ENCODE measurements around the gene SLC26A2.
A peak's percentile ranks its signal among the peaks of the same experiment; 100 is the strongest.
"Not testable (repeated sequence)": the region's sequence is repeated elsewhere in the genome, so short reads cannot be mapped to it uniquely, and the experiment has no call there.

SLC26A2 gene

DNA sequence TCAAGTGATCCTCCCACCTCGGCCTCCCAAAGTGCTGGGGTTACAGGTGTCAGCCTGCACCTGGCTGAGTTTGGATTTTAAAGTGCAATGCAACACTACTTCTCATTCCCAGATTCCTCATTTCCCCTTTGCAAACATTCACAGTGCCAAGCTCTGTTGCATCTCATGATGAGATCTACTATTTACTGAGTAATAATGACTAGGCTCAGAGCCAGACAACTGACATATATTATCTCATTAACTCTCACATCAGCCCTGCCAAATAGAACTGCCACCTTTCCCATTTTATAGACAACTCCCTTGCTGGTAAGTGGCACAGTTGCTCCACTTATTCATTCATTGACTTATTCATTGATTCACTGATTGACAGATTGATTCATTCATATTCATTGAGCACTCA lies 22.9 kb upstream of the SLC26A2 start:
- DNase-seq = no peak

DNA sequence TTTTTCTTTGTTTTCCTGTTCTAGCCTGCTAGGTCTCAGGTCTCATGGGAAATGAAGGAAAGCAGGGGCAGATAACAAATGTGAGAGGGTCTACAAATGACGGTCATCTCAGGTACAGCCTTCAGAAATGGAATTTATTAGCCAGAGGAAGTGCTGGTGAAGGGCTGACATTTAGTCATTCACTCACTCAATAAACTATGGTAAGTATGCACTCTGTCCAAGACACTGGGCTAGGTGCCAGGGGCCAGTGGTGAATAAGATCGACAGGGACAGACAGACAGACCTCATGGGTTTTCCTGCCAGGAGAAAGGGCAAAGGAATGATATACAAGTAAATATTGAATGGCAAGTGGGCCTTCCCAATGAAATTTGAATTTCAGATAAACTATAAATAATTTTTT lies 22.3 kb upstream of the SLC26A2 start:
- no peak for DNase-seq

DNA sequence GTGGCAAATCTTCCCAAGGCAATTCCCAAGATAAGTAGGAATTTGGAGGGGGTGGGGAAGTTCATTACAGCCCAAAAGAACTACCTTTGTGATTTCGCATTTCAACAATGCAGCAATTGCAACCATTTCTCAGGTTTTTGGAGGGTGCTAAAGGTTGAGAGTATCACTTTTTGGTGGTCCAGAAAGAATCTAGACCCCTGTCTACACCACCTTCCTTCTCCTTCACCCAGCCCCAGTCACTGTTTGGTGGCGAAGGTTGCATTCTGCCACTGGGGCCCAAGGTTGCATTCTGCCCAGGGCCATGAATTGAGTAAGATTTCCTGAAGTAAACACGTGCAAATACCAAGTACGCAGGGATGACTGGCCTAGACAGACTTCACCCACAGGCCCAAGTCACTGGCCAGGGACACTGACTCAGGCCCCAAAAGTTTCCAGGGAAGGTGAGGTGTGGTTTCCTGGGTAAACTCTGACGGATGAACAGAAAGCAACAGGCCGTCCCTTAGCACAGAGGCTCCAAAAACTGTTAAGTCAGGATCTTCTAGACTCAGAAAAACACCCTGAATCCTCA lies 21.7 kb upstream of the SLC26A2 start:
- DNase-seq = no peak

DNA sequence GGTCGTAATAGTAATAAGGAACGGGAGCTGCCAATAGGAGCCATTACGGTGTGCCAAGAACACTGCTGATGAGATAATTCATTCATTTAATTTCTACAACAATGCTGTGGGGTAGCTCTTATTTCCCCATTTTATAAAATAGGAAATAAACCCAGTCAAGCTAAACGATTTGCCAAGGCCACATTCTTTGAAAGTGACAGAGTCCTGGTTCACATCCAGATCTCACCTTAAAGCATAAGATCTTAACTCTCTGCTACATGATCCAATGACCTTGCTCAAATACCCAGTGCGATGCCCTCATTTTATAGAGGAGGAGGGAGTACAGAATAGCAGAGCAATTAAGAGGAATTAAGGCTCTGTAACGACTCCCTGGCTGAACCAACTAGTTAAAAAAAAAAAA lies 21.0 kb upstream of the SLC26A2 start:
- no peak for DNase-seq

DNA sequence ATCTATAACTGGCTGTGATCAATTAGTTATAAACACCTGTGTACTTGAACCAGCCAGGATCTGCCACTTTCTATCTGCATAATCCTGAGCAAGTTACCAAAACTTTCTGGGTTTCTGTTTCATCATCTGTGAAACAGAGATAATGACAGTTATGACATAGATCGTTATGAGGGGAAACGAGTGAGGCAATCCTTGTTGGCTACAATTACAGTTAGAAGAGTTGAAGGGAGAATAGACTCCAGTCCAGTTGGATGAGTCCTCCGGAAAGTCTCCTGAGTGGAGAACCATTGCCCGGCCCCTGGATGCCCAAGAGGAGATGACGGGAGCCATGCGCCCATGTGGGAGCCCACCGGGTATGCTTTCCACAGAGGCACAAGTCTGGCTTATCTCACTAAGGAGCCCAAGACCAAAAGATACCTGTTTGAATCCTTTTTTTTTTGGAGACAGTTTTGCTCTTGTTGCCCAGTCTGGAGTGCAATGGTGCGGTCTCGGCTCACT lies 20.4 kb upstream of the SLC26A2 start:
- no peak for DNase-seq

DNA sequence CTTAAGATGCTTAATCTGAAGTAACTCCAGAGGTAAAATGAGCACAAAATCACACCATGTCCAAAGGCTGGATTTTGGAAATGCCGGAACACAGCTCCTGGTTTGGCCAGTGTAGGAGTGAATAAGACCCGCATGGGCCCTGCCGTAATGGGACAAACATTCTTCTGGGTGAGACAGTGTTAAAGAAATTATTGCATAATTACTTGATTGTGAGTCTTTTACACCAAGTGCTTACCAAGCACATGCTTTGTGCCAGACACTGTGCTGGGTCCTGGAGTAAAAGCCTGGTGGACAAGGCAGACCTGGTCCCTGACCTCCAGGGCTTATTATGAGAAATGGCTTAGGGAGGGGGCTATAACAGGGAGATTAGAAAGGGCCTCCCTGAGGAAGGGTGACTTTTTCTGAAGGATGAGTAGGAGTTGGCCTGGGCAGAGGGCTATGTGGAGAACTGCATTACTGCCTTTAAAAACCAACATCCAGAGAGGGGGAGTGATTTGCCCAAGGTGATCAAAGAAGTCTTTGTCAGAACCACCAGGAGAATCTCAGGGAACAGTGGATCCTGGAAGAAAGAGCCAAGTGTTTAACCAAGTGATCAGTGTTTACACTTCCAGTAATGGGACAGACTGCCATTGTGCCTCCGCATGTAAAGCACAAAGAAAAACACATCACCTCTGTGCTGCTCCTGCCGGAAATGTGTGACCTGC lies 19.5 kb upstream of the SLC26A2 start:
- no peak for DNase-seq

DNA sequence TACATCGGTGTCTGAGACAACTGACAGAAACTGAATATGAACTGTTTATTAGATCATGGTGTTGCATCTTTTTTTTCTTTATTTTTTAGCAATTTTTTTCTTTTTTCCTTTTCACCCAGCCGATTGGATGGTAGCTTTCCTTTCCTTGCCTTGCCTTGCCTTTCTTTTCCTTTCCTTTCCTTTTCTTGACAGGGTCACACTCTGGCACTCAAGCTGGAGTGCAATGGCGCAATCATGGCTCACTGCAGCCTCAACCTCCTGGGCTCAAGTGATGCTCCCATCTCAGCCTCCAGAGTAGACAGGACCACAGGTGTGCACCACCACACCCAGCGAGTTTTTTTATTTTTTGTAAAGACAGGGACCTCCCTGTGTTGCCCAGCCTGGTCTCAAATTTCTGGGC lies 18.8 kb upstream of the SLC26A2 start:
- DNase-seq = no peak

DNA sequence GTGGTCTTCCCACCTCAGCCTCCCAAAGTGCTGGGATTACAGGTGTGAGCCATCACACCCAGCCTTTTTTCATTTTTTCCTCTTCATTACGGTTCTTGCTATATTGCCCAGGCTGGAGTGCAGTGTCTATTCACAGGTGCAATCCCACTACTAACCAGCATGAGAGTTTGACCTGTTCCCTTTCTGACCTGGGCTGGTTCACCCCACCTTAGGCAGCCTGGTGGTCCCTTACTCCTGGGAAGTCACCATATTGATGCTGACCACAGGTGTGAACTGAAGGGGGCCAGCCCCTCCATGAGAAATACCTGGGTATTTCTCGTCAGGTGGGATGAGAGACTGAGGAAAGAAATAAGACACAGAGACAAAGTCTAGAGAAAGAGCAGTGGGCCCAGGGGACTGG lies 18.4 kb upstream of the SLC26A2 start:
- DNase-seq = no peak

DNA sequence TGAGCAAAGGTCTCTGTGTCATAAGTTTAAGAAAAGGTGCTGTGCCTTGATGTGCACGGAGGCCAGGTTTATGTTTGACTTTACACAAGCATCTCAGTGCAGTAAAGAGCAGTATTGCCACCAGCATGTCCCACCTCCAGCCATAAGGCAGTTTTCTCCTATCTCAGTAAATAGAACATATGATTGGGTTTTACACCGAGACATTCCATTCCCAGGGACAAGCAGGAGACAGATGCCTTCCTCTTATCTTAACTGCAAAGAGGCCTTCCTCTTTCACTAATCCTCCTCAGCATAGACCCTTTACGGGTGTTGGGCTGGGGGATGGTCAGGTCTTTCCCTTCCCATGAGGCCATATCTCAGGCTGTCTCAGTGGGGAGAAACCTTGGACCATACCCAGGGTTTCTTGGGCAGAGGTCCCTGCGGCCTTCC lies 17.8 kb upstream of the SLC26A2 start:
- DNase-seq = not testable (repeated sequence)

DNA sequence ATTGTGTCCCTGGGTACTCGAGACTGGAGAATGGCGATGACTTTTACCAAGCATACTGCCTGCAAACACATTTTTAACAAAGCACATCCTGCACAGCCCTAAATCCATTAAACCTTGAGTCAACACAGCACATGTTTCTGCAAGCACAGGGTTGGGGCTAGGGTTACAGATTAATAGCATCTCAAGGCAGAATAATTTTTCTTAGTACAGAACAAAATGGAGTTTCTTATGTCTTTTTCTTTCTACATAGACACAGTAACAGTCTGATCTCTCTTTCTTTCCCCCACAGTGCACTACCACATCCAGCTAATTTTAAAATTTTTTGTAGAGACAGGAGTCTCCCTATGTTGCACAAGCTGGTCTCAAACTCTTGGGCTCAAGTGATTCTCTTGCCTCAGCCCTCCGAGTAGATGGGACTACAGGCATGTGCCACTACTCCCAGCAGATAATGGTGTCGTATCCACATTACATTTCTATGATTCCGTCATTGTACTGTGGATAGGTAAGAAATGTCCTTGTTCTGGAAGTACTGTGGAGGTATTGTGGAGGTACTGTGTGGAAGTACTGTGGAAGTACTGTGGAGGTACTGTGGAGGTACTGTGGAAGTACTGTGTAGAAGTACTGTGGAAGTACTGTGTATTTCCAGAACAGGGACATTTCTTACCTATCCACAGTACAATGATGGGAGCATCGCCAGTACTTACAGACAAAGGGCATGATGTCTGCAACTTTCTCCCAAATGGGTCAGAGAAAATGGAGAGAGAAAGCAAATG lies 17.2 kb upstream of the SLC26A2 start:
- DNase-seq = not testable (repeated sequence)

DNA sequence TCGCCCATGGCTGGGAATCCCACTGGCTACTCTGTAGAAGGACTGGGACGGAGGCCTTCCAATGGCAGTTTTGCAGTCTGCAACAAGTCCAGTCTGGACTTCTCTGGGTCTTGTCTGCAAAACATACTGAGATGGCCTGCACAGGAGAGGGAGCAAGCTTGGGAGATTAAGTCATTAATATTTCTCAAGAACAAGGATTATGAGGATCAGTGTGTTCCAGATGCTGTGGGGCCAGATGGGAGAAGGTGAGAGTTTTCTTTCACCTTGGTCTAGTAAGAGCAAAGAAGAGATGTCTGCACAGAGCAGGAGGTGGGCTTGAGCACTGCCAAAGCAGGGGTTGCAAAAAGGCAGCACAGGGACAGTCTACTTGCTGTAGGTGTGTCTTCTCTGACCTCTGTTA lies 15.9 kb upstream of the SLC26A2 start, which contains the start of gene PDE6A:
Gene PDE6A, minus strand, starts transcription at position 128 of the 400 bp plus-strand sequence. Its CDS starts 120 bp downstream, at position 8.
- no peak for DNase-seq

DNA sequence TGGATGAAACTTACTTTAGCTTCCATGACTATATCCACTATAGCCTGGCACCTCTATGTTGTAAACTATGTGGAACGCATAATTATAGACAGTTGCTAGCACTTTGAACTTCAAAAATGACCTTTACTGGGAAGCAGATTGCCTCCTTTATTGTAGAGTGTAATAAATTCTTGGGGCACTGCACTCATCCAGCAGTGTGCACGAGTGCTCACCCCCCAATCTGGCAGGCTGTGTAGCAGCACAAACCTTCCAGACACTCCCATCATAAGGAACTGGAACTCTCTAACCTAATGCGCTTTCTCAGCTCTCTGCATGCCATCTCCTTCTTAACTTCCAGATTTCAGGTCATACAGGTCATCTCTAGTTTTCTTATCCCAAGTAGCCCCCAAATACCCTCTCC lies 14.4 kb upstream of the SLC26A2 start:
- DNase-seq = no peak

DNA sequence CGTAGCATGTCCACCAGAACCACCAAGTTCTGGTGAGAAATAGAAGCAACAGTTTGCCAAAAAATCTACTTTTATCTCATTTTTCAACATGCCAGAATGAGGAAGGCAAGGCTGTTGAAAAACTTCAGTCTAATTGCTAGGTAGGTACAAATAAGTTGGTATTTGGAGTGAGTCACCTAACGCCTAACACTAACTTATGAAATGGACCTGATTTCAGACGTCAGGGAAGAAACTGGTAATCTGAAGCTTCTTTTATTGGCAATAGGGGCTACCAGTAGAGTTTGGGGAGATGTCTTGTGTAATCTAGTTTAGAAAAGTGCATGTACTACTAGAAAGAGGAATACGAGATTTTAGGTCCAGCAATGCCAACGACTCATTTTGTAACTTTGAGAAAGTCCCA lies 11.6 kb upstream of the SLC26A2 start:
- no peak for DNase-seq

DNA sequence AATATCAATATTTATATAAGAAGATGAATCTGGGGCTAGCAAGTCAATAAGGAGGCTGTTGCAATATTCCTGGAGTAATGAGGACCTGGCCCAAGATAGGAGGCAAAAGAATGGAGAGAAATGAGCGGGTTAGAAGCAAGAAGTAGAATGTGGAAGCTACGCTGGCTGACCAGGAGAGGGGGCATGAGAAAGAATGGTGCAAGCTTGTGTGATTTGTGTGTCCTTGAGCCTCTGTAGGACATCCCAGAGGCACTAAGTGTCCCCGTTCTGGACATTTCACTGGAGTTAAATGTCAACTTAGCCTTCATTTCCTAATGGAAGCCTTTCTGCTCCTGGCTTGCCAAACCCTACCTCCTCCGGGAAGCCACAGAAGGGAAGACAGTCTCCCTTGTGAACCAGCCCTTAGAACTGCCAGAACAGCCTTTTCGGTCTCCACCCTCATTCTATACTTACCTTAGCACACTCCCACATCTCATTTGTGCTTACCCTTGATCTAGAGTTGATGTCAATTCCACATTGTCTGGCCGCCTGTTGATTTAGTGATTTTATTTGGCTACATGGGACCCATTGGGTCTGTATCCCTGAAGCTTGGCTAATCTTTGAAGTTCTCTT lies 9.3 kb upstream of the SLC26A2 start:
- no peak for DNase-seq

DNA sequence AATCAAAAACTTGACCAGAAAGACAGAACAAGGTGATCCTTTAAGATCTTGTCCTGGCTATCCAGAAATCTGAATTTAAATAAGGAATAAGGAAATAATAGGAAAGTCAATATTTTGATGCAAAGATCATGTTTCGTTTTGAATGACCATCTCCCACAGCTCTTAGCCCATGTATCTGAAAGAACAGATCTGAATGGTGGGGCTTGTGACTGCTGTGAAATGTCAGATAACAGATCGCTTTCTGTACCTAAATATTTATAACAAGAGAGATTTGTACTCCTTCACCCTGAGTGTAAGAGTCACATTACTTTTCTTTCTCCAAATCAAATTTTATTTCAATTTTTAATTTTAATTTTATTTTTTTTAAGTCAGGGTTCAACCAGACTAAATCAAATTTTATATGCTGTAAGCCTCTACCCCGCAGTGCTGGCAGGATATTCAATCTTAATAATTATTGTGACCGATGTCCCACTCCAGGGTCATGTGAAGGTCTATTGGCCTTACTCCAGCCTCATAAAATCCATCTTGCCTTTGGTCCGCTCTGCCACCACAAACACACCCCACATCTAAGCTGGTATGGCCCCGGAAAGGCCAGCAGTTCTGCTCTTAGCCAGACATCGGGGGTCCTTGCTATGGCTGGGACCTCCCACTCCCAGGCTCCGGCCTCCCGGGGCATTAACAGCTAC lies 7.0 kb upstream of the SLC26A2 start:
- no peak for DNase-seq

DNA sequence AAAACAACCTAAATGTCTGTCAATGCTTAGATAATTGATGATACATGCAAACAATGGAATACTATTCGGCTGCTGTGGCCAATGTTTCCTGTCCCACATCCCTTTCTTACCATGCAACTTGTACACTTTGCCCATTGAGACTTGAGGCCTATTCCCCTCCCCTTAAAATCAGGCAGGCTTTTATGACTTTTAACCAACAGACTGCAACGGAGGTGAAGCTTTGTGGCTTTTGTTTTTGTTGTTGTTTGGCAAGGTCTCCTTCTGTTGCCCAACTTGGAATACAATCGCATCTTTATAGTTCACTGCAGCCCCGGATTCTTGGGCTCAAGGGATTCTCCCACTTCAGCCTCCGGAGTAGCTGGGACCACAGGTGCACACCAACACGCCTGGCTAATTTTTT lies 5.8 kb upstream of the SLC26A2 start:
- no peak for DNase-seq

DNA sequence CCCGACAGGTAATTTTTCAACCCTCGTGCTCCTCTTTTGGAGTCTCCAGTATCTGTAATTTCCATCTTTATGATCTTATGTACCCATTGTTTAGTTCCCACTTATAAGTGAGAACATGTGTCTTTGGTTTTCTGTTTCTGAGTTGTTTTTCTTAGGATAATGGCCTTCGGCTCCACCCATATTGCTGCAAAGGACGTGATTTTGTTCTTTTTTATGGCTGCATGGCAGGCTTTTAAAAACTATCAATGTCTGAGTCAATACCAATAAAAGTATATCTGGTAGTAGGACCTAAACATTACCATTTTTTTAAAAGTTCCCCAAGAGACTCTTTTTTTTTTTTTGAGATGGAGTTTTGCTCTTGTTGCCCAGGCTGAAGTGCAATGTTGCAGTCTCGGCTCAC lies 3.9 kb upstream of the SLC26A2 start:
- DNase-seq = no peak

DNA sequence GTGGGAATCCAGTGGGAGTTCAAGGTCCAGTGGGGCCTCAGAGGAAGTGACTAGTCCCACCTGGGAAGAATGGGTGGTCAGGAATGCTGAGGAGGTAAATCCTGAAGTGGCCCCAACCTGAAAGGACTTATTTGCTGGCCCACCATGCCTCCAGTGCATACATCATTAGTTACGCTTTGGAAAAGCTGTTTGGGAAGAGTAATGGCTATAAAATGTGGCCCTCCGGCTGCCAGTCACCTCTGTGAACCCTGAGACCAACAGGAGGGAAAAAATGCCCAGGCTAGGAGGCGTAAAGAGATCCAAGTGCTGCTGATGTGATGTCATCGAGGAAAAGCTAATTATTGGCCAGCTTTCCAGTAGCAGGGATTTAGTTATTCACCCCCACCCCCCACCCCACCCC lies 2.7 kb upstream of the SLC26A2 start:
- no peak for DNase-seq

DNA sequence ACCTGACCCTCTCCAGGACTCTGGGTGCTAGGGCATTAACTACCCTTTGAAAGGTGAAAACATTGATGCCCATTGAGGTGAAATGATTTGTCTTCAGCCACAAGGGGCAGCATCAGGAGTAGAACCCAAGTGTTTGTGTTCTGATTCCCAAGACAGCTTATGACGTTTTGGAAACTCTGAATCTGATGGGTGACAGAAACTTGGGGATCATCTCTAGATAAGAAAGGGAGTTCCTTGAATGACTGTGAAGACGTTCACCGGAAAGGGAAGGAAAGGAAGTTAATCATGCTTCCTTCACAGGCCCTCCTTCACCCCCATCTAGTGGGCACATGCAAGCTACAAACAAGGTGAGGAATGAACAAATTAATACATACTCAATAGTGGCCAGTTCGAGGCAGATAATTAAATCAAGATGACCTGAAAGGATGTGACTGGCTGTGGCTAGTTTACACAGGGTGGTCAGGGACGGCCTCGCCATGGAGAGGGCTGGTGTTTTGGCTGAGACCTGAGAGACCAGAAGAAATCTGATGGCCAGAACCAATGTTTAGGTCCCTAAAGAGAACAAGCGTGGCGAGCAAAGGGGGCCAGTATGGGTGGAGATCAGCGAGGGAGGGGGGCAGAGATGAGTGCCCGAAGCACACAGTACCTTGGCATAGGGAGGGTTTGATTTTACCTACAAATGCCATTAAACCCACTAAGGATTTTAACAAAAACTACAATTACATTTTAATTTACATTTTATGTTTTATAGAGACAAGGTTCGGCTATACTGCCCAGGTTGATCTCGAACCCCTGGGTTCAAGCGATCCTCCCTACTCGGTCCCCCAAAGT lies 937 bp upstream of the SLC26A2 start:
- peak; percentile 31 to 58 for DNase-seq

DNA sequence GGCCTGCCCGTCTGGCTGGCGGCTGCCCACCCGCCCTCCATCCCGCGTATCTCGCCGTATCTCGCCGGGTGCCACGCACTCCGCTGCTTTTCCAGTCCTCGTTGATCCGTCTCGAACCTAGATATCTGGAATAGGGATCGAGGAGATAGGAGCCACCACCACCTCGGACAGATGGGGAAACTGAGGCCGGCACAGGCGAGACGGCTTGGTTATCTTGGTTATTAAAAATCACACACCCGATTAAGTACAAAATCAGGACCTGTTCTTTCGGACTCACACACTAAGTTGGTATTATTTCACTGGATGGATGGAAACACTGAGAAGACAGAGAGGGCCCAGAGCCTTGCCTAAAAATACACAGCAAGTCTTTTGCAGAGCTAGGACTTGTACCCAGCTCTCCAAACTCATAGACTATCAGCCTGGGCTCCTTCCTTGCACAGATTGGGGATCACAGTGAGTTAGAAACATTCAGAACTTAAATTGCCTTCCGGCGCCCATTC lies 678 bp downstream of the SLC26A2 start:
- DNase-seq = no peak

DNA sequence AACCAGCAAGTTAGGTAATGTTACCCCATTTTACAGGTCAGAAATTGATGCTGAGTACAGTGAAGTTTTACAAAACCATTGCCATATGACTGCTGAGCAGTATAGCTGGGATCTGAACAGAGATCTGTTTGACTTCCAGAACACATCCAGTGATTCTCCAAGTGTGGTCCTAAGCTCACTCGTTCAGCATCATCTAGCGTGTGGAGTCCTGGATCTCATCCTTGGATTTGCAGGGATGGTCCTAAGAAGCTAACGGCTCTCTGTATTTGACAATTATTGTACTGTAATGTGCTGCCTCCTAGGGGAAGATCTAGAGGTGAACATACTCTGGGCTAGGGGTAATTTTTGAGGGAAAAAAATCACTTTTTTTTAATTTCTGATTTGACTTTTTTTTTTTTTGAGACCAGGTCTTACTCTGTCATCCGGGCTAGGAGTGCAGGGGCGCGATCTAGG lies 1.4 kb downstream of the SLC26A2 start:
- no peak for DNase-seq

Measured in stimulated activated CD4-positive, alpha-beta T cell treated with anti-CD3 and anti-CD28 coated beads, Interleukin-2, amount 100 ng/mL, for 24 hours (primary cell).